ENCODE data around the gene USP7.
A peak's percentile ranks its signal among the peaks of the same experiment; 100 is the strongest.

GRCh38 chr16:9008601-9009260 is 45.0 kb upstream of the USP7 start:
- peak; percentile 91 to 95 for TF ChIP-seq RAD21 (IDR thresholded peaks at IDR 0.05)
- TF ChIP-seq JUND (IDR thresholded peaks at IDR 0.05): no peak
- TF ChIP-seq, protein P1, sequence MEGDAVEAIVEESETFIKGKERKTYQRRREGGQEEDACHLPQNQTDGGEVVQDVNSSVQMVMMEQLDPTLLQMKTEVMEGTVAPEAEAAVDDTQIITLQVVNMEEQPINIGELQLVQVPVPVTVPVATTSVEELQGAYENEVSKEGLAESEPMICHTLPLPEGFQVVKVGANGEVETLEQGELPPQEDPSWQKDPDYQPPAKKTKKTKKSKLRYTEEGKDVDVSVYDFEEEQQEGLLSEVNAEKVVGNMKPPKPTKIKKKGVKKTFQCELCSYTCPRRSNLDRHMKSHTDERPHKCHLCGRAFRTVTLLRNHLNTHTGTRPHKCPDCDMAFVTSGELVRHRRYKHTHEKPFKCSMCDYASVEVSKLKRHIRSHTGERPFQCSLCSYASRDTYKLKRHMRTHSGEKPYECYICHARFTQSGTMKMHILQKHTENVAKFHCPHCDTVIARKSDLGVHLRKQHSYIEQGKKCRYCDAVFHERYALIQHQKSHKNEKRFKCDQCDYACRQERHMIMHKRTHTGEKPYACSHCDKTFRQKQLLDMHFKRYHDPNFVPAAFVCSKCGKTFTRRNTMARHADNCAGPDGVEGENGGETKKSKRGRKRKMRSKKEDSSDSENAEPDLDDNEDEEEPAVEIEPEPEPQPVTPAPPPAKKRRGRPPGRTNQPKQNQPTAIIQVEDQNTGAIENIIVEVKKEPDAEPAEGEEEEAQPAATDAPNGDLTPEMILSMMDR (IDR thresholded peaks at IDR 0.05; ENCODE audit: low read depth, low read length, missing input control): peak; percentile 77
- TF ChIP-seq, protein P2, sequence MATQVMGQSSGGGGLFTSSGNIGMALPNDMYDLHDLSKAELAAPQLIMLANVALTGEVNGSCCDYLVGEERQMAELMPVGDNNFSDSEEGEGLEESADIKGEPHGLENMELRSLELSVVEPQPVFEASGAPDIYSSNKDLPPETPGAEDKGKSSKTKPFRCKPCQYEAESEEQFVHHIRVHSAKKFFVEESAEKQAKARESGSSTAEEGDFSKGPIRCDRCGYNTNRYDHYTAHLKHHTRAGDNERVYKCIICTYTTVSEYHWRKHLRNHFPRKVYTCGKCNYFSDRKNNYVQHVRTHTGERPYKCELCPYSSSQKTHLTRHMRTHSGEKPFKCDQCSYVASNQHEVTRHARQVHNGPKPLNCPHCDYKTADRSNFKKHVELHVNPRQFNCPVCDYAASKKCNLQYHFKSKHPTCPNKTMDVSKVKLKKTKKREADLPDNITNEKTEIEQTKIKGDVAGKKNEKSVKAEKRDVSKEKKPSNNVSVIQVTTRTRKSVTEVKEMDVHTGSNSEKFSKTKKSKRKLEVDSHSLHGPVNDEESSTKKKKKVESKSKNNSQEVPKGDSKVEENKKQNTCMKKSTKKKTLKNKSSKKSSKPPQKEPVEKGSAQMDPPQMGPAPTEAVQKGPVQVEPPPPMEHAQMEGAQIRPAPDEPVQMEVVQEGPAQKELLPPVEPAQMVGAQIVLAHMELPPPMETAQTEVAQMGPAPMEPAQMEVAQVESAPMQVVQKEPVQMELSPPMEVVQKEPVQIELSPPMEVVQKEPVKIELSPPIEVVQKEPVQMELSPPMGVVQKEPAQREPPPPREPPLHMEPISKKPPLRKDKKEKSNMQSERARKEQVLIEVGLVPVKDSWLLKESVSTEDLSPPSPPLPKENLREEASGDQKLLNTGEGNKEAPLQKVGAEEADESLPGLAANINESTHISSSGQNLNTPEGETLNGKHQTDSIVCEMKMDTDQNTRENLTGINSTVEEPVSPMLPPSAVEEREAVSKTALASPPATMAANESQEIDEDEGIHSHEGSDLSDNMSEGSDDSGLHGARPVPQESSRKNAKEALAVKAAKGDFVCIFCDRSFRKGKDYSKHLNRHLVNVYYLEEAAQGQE (IDR thresholded peaks at IDR 0.05): no peak
- no peak for TF ChIP-seq SP1 (IDR thresholded peaks at IDR 0.05)
